Activated CD4-positive, alpha-beta T cell treated with anti-CD3 and anti-CD28 coated beads, Interleukin-2, amount 10 ng/mL, durations not matched to agents 24 days and 14 days (primary cell): Measurements from ENCODE around the gene MANSC1. TPM values are rescaled to one million over a fixed set of nuclear protein-coding genes. Genes with fewer than 3 reads are reported as not detected.

Experiments
- DNase-seq: peaks from one replicate; pipeline ENCODE4 v3.0.0; 2022
- H3K27ac Mint-ChIP-seq: one replicate; pipeline ENCODE4 v1.8.0; 2022; ENCODE audit warnings: mild to moderate bottlenecking, mixed read lengths
- H3K27me3 Mint-ChIP-seq: one replicate; pipeline ENCODE4 v1.8.0; 2022; ENCODE audit warnings: mixed read lengths
- H3K36me3 Mint-ChIP-seq: one replicate; pipeline ENCODE4 v1.8.0; 2022; ENCODE audit warnings: low read depth, mild to moderate bottlenecking, mixed read lengths
- H3K4me1 Mint-ChIP-seq: one replicate; pipeline ENCODE4 v1.8.0; 2021; ENCODE audit warnings: mixed read lengths
- H3K4me3 Mint-ChIP-seq: one replicate; pipeline ENCODE4 v1.8.0; 2022; ENCODE audit warnings: mild to moderate bottlenecking, moderate library complexity, mixed read lengths
- H3K9me3 Mint-ChIP-seq: one replicate; pipeline ENCODE4 v1.8.0; 2021; ENCODE audit warnings: mixed read lengths
- intact Hi-C: fragments of 100-400 bp; cut with micrococcal nuclease; formaldehyde crosslinking; loops from one replicate; pipeline ENCODE4 v1.15.1; 2023
- total RNA-seq: library from RNA; stranded (reverse); gene quantifications from 2 replicates; pipeline ENCODE4 v1.2.3, GENCODE V29; 2022

MANSC1 gene
- total RNA-seq, 1 donor from 2014 or later: 1.1 TPM

- no peak for DNase-seq
- Mint-ChIP-seq H3K4me3 (no peak overlapping the region), H3K27me3 (peaks cover 13% of the 10 kb centered on the region), H3K27ac (no peak overlapping the region), H3K4me1 (peaks cover 2% of the 10 kb centered on the region), H3K9me3 (no peaks in the 10 kb centered on the region), H3K36me3 (no peaks in the 10 kb centered on the region)
- intact Hi-C loops: no loop called here
Observed at GRCh38 chr12:12286441-12286840, 63.6 kb downstream of the MANSC1 start.

GRCh38 chr12:12282761-12283425 lies 67.1 kb downstream of the MANSC1 start:
- intact Hi-C loops: no loop called here
- Mint-ChIP-seq H3K36me3 (no peaks in the 10 kb centered on the region), H3K27me3 (peaks cover 22% of the 10 kb centered on the region), H3K27ac (no peak overlapping the region), H3K9me3 (peaks cover 4% of the 10 kb centered on the region), H3K4me1 (peaks cover 2% of the 10 kb centered on the region), H3K4me3 (no peak overlapping the region)
- DNase-seq: no peak

GRCh38 chr12:12282202-12282601 lies 67.8 kb downstream of the MANSC1 start:
- no peak for DNase-seq
- Mint-ChIP-seq H3K27me3 (peaks cover 22% of the 10 kb centered on the region), H3K27ac (no peak overlapping the region), H3K4me1 (peaks cover 2% of the 10 kb centered on the region), H3K9me3 (peaks cover 4% of the 10 kb centered on the region), H3K36me3 (no peaks in the 10 kb centered on the region), H3K4me3 (no peak overlapping the region)
- intact Hi-C loops: no loop called here

- no peak for DNase-seq
- H3K27ac Mint-ChIP-seq: no peak overlapping the region
- peaks cover 4% of the 10 kb centered on the region for H3K9me3 Mint-ChIP-seq
- intact Hi-C loops: no loop called here
- H3K27me3 Mint-ChIP-seq: peaks cover 22% of the 10 kb centered on the region
- H3K4me1 Mint-ChIP-seq: peaks cover 2% of the 10 kb centered on the region
- H3K4me3 Mint-ChIP-seq: no peak overlapping the region
- no peaks in the 10 kb centered on the region for H3K36me3 Mint-ChIP-seq
Observed at GRCh38 chr12:12281134-12281533, 68.9 kb downstream of the MANSC1 start.

DNA sequence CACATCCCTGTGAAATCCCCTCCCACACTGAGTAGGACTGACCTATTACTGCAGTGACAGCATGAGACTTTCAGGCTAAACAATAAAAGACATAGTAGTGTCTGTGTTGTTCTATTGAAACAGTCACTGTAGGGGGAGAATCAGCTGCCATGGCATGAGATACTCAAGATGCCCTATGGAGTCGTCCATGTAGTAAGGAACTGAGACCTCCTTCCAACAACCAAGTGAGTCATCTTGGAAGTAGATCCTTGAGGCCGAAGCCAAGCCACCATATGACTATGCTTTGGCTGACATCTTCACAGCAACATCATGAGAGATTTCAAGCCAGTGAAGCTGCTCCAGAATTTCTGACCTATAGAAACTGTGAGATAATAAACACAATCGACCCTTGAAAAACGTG lies 71.1 kb downstream of the MANSC1 start:
- Mint-ChIP-seq H3K4me1 (peaks cover 2% of the 10 kb centered on the region), H3K27ac (no peak overlapping the region), H3K4me3 (no peak overlapping the region), H3K9me3 (peaks cover 4% of the 10 kb centered on the region), H3K36me3 (no peaks in the 10 kb centered on the region), H3K27me3 (peaks cover 23% of the 10 kb centered on the region)
- no peak for DNase-seq
- intact Hi-C loops: no loop called here

Other genes starting within 250 kb of the MANSC1 start
- 5.8 and 8.4 TPM in 2 replicates for gene LRP6, start 83.2 kb downstream of the MANSC1 start, total RNA-seq
- gene BORCS5, start 6.8 kb upstream of the MANSC1 start, total RNA-seq: 34.0 and 37.0 TPM in 2 replicates
- gene DUSP16, start 212.6 kb upstream of the MANSC1 start, total RNA-seq: 48.3 and 51.2 TPM in 2 replicates